C4-2B (cell line): Measurements from ENCODE around the gene WDR93.

Experiments
- ZFX ChIP-seq: fragments of 450-650 bp; IDR thresholded peaks from 2 replicates; pipeline ENCODE4 v1.6.1; 2017
- TF ChIP-seq, protein P1 (sequence below): fragments of 450-650 bp; conservative IDR thresholded peaks from 2 replicates; pipeline ENCODE4 v1.5.1; 2017; ENCODE audit warnings: mild to moderate bottlenecking

GRCh38 chr15:89754361-89755154 lies 63.9 kb downstream of the WDR93 start:
- TF ChIP-seq, protein P1, sequence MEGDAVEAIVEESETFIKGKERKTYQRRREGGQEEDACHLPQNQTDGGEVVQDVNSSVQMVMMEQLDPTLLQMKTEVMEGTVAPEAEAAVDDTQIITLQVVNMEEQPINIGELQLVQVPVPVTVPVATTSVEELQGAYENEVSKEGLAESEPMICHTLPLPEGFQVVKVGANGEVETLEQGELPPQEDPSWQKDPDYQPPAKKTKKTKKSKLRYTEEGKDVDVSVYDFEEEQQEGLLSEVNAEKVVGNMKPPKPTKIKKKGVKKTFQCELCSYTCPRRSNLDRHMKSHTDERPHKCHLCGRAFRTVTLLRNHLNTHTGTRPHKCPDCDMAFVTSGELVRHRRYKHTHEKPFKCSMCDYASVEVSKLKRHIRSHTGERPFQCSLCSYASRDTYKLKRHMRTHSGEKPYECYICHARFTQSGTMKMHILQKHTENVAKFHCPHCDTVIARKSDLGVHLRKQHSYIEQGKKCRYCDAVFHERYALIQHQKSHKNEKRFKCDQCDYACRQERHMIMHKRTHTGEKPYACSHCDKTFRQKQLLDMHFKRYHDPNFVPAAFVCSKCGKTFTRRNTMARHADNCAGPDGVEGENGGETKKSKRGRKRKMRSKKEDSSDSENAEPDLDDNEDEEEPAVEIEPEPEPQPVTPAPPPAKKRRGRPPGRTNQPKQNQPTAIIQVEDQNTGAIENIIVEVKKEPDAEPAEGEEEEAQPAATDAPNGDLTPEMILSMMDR: no peak
- no peak for TF ChIP-seq ZFX
